HG03159 (cell line): ENCODE results near the gene PKNOX2.

Experiments used
- ATAC-seq: cut with Tn5 transposase; IDR thresholded peaks from one replicate; pipeline ENCODE4 v1.9.1; 2021; ENCODE audit warnings: mild to moderate bottlenecking, moderate library complexity; ENCODE audit not compliant: unreplicated experiment

Gene PKNOX2

DNA sequence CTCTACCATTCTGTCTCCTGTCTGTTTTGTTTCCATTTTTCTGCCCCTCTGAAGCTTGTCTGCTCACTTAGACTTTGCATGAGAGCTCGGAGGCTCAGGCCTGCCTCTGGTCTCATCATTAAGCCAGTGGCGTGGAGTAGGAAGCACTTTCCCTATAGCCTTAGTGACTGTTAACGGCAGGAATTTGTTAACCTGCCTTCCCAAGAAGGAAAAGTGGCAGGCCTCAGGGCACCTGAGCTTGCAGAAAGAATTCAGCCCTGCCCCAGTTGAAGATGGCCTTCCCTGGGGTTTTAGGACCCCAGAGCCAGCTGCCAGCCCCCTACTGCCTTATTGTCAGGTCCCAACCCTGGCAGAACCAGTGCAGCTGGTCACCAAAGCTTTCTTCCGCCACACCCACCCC lies 93.2 kb downstream of the PKNOX2 start:
- no peak for ATAC-seq

DNA sequence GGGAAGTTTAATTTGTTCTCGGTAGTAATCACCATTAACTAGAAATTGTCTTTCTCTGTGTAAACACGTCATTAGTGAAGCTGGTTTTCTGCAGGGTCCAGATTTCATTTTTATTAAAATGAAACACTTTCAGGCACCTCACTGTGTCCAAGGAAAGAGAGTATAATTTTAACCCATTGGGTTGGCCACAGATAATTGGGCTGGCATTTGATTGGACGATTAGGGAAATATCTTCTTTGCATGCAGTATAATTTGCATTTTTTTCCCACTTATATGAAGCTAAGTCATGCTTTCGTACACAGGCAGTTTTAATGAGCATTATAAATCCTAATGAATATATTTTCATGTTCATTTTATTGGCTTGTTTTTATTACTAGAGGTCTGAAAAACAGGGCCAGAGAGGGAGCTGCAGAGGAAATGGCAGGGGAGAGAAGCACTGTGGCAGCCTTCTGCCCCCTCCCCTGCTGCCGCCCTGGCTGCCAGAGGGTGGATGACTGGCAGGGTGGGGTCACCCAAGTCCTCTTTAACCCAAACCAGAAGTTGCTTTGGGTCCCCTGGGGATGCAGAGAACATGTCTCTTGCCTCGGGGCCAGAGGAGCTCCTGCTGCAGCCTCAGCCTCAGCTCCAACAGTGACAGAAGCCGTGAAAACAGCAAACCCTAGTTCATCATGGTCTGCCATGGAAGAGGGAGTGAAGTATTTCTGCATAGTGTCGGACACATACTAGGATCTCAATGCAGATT lies 93.9 kb downstream of the PKNOX2 start:
- ATAC-seq = no peak

DNA sequence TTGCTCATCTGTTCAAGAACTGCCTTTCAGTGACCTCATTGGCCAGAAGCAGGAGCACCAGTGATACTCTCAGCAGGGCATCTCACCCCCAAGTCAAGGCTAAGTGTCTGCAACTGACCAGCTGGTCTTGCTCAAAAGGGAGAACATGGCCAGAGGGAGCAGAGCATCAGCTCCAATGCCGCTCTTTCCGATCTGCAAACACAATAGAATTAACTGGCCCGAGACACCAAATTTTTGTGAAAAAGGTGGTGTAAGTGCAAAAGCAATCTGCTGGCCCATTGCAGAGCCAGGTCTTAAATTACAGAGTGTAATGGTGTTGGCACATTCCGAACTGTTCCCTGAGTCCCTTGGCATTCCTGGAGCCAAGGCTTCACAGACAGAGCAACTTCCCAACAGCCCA lies 97.0 kb downstream of the PKNOX2 start:
- ATAC-seq = no peak

- no peak for ATAC-seq
These were observed 97.8 kb downstream of the PKNOX2 start for GRCh38 chr11:125262194-125262829.

DNA sequence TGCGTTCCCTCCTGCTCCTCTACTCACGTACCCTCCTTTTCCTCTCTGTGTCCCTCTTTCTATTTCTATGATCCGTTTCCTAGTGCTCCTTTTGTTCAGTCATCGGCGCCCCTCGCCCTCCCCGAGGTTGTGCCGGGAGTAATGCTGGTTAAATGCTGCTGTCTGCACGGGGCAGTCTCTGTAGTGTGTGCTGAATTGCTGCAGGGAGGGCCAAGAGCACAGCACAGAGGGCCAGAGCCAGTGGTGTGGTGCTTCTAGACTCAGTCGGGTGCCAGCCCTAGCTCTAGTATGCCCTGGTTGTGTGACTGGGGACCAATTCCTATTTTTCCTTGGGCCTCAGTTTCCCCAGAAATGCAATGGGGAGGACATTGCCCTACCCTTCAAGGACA lies 98.3 kb downstream of the PKNOX2 start:
- ATAC-seq = no peak

DNA sequence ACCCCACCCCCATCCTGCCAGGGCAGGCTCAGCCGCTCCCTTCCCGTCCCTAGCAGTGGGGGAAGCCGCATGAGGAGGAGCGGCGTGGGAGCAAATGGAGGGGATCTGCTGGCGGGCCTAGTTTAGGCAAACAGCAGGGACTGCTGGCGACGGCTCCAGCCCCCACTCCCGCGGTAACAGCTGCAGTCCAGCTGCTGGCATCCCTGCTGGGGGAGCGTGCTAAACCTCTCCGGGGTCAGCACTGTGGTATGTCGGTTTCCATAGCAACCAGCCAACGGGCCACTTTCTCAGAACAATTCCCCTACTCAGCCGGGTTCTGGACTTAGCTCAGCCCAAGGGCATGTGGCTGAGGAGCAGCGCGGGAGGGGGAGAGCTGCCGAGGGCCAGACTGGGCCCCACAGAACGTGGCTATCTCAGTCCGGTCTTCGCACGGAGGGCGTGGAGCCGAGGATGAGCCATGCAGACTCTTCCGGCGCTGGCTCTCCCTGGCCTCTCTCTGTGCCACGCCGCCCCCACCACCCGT lies 98.8 kb downstream of the PKNOX2 start:
- no peak for ATAC-seq

DNA sequence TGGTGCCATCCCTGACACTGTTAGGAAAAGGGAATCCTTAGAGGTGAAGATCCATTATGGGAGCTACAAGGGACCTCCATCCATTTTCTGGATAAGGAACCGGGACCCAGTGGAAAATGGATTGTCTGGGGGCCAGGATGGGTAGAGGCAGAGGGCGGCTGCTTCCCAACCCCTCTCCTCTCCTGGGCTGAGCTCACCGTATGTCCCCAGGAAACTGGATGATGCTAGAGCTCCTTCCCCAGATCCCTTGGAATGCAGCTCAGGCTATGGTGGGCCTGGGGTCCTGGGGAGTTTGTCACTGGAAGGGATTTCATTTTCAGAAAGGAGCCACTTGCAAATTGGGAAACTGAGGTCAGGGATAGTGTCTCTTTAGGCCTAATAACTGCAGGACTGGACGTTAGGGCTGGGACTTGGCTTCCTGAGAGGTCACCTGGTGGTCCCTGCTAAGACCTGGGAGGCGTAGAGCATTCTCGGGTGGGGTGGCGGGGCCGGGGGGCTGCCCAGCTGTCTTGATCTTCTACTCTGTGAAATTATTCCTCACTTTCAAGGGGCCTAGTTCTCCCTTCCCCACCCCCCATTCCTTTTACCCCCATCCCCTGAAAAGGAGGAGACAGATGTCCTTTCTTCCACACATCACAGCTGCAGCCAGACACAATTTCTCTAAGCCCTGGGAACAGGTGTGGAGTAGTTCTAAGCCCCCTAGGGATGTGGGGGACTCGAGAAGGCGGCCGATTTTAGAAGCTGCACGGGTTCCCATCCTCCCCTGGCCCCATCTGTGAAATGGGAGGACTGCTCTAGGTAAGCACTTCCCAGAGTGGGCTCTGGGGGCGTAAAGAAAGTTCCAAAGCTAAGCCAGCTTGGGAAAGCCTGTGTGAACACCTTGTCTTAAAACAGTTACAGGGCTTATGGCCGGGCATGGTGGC lies 99.8 kb downstream of the PKNOX2 start:
- no peak for ATAC-seq

GRCh38 chr11:125267548-125267947 lies 103.0 kb downstream of the PKNOX2 start:
- no peak for ATAC-seq

DNA sequence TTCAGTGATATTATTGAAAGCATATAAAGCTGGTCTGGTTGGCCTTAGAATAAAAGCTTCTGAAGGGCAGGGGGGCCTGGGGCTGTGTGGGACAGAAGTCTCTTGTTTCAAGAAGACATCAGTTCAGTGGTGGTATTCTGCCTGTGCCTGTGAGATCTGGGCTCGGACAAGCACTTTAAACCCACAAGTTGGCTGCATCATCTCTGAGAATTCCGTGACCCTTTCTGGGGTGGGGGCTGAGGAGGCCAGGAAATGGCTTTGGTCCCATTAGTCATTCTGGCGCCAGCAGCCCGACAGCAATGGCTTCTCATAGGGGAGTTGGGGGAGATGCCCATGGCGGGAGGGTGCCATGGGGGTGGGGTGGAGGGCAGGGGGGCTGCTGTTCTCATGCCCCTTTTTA lies 104.1 kb downstream of the PKNOX2 start:
- no peak for ATAC-seq

DNA sequence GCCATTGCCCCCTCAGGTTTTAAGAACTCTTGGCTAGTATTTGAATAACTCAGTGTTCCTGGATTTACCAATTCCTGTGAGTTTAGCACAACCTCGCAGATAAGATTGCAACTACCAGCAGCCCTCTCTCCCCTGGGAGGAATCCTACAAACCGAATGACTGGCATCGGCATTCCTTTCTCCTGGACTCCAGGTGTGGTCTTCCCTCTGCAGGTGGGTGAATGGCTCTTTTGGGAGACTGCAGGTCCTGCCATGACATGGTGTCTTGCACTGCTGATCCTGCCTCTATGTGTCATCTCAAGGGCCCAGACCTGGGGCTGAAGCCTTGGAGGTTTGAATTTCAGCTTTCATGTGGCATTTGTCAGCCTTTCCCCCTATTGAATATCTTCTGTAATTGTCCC lies 105.6 kb downstream of the PKNOX2 start:
- ATAC-seq = no peak

- no peak for ATAC-seq
These were observed 106.2 kb downstream of the PKNOX2 start for GRCh38 chr11:125270711-125271110.

GRCh38 chr11:125271483-125272091 lies 107.0 kb downstream of the PKNOX2 start:
- no peak for ATAC-seq

GRCh38 chr11:125272092-125272491 lies 107.5 kb downstream of the PKNOX2 start:
- no peak for ATAC-seq

DNA sequence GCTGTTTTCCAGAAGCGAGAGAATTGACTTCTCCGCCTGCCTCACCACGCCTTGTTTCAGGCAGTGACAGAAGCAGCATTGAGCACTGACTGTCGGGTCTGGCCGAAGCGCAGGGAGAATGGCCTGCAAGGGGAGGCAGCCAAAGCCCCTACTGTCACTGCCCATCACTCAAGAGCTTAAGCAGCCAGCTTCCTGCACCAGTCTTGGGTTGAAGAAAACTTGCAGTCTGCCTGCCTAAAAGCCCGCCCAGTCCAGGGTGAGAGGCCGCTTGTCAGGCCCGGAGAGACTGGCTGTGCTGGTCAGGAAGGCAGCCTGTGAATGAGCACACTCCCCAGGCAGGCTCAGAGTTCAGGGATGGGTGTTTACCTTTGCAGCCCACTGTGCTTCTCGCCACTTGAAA lies 108.3 kb downstream of the PKNOX2 start:
- no peak for ATAC-seq

DNA sequence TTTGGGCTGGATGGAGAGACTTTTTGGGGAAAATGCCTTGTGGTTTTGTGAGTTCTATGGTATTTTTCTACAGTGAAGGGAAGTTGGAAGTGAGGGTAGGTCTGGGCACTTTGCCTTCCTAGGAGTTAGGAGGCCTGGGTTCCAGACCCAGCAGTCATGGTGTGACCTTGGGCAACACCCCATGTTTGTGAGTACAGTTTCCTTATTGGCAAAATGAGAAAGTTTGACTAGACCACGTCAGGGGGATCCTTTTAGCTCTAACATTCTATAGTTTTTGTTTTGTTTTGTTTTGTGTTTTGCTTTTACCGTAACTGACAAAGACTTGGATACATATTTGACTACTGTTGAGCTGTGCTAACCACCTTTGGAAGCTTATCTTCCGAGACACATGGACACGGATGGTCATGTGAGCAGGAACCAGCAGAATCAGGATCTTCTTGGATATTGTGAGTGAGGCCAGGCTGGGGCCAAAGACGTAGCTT lies 109.0 kb downstream of the PKNOX2 start:
- ATAC-seq = no peak

DNA sequence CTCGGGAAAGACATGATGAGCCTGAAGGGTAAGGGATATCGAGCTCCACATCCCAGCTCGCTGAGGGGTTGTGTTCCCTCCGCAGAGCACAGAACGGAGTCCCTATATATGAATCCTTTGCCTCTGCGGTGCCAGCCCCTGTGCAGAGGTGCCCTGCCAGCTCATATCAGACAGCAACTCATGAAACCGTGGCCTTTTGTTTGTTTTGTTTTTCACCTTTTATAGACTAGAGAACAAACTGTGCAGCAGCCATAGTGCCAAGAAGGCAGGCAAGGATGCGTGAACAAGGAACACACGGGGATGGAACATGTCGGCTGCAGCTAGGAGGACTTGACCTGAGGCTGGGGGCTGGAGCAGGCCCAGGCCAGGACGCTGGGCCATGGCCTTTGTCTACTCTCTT lies 109.8 kb downstream of the PKNOX2 start:
- ATAC-seq = no peak

DNA sequence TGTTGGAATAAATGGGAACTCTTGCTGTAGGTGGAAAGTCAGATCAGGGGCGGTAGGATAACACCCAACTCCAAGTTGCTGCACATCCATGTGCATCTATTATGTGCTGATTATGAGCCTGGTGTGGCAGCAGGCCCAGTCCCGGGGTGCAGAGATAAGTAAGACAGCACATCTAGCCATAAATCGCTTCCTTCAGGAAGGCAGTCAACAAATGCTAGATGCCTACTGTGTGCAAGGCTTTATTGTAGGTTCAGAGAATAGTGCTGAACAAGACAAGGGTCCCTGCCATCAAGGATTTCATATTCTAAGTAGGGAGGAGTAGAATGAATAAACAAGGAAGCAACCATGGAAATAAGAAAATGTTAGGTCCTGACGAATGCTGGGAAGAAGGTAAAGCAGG lies 110.2 kb downstream of the PKNOX2 start:
- ATAC-seq = no peak

GRCh38 chr11:125275905-125276618 lies 111.5 kb downstream of the PKNOX2 start:
- ATAC-seq = no peak

GRCh38 chr11:125276619-125276976 lies 112.0 kb downstream of the PKNOX2 start:
- no peak for ATAC-seq

GRCh38 chr11:125279676-125280418 lies 115.3 kb downstream of the PKNOX2 start:
- no peak for ATAC-seq
